Activated CD4-positive, alpha-beta T cell treated with anti-CD3 and anti-CD28 coated beads, Interleukin-2, amount 50 U/mL, for 1 hour (primary cell): Measurements from ENCODE around the gene DDX28.
A peak's percentile ranks its signal among the peaks of the same experiment; 100 is the strongest.
"Not testable (repeated sequence)": the region's sequence is repeated elsewhere in the genome, so short reads cannot be mapped to it uniquely, and the experiment has no call there.

Source experiments
- DNase-seq: peaks from one replicate; pipeline ENCODE4 v3.0.0-alpha.2; 2020

DDX28 gene

DNA sequence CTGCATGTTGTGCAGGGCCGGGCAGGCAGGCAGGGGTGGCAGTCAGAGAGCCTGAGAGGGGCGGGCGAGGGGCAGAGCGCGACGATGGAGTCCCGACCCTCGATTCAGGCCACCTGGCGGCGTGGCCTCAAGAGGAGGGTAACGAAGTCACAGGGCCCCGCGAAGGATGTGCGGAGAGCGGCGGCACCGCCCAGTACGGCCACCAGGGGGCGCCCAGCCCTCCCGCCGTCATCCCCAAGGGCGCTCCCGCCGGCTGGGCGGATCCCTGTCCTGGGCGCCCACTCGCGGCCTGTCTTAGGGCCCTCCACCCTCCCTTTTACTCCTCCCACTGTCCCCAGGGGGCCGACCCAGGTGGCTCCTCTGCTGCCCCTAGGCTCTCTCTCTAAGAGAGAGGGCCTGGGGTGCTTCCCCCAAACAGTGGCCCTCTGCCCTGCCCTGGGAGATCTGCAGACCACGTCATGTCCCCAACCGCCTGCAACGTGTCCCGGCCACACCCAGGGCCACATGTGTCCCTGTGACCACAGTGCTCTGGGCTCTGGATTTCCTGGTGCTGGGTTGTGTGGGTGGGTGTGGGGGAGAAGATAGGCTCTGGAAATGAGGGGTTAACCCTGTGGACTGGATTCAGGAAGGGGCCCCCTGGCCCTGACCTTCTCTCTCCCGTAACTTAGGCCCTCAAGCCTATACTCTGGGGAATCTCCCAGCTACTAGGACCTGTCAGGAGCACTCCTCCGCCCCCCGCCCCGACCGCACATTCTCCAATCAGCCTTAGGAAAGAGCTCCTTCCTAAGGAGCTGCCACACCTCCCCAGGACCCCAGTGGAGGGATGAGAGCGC, 29.6 kb downstream of the DDX28 start:
- DNase-seq: peak; percentile 76

DNA sequence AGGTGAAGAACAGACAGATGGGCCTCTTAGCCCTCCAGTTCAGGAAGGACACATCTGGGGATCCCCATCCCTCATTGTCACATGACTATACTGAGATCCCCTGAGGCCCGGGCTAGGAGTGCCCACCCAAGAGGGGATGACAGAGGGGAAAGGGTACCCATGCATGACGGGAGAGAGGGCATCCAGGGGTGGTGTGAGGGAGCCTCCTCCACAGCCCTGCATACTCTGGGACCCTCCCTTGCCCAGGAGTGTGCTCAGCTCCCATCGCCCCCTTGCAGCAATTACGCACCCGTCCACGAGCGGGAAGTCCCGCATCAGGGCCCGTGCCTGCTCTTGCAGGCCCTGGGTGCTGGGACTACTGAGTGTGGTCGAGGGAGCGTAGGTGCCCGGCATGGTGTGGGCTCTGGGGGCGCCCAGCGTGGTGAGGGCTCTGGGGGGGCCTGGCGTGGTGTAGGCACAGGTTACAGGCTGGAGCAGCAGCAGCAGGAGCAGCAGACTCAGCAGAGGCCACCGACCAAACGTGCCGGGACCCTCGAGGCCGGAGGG, 30.3 kb downstream of the DDX28 start:
- no peak for DNase-seq

DNA sequence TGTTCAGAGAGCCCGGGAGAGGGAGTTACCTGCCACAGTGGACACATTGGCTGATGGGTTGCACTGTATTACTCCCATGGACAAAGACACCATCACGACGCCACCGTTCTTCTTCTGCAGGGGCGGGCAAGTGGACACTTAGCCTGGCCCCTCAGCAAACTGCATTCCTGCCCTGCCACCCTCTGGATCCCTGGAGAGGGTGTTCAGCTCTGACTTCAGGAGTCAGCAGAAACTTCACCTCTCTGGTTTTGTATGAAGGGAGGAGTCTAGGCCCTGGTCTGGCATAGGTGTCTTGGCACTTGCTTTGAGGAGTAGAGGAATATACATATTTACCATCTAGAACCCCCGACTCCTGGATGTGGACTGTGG, 33.0 kb downstream of the DDX28 start:
- no peak for DNase-seq

DNA sequence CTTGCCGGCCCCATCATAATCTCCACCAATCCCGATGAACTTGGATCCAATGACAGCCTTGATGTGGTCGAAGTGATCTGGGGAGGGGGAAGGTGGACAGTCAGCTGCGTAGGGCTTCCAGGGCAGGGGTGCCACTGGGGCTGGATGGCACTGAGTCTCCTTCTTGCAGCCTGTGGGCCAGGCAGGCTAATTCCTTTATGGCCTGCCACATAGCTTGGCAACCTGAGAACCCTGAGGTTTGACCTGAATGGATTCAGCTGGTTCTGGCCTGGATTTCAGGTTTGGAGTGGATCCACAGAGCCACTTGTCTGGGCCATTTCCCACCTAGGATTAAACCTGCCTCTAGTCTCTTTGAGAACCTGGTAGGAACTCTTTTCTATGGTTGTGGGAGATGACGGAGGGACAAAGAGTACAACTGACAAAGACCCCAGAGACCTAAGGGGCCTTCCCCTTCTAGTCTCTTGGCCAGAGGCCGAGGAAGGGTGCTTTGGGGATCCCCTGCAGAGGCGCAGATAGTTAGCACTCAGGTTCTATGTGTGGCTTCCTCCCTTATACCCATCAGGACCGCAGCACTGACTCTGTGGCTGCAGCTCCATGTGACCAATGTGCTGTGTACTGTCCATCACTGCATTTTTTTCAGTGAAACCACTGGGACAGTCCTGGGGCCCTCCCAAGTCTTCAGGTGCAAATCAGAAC, 33.6 kb downstream of the DDX28 start:
- DNase-seq: no peak

DNA sequence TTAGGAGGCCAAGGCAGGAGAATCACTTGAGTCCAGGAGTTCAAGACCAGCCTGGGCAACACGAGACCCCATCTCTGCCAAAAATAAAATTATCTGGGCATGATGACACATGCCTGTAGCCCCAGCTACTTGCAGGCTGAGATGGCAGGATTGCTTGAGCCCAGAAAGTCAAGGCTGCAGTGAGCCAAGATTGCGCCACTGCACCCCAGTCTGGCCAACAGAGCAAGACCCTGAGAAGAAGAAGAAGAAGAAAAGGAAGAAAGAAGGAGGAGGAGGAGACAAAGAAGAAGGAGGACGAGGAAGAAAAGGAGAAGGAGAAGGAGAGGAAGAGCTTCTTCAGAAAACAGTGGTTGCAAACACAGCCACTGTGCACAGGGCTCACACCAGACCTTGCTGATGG, 34.4 kb downstream of the DDX28 start:
- DNase-seq: no peak

DNA sequence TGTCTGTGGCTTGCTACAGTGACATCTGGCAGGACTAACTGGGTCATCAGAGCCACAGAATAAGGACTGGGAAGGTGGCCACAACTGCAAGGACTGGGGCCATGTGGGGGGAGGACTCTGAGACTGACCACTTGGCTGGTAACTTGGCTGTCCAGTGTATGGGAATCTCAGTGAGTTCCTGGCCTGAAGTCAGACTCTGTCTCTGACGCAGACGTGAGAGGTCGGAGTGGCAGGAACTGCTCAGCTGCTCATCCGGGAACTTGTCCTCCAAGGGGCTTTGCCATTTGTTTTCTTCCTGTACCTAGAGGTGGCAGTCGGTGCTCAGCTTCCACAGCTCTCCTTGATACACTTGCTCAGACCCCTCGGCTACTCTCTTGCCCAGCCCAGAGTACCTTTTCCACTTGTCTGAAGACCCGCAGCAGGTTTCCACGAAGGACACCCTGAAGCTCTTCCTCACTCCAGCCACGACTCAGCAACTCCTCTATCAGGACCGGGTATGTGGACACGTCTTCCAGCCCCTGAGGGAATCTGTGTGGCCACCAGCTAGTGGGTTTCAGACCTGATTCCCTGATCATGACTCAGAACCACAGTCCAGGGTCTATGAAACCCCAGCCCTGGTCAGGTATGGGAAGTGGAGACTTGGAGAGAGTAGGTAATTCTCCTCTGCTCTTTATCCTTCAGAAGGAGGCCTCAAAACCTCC, 35.4 kb downstream of the DDX28 start:
- no peak for DNase-seq

DNA sequence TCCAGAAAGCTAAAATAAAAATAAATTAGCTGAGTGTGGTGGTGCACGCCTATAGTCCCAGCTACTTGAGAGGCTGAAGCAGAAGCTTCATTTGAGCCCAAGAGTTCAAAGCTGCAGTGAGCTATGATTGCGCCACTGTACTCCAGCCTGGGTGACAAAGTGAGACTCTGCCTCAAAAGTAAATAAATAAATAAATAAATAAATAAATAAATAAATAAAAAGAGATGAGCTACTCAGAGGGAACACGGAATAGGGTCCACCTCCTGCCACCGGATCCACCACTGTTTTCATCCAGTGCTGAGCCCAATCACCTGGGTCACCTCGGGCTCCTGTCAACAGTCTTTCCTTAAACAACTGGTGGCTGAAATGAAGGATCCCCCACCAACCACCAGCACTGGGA, 36.1 kb downstream of the DDX28 start:
- no peak for DNase-seq

DNA sequence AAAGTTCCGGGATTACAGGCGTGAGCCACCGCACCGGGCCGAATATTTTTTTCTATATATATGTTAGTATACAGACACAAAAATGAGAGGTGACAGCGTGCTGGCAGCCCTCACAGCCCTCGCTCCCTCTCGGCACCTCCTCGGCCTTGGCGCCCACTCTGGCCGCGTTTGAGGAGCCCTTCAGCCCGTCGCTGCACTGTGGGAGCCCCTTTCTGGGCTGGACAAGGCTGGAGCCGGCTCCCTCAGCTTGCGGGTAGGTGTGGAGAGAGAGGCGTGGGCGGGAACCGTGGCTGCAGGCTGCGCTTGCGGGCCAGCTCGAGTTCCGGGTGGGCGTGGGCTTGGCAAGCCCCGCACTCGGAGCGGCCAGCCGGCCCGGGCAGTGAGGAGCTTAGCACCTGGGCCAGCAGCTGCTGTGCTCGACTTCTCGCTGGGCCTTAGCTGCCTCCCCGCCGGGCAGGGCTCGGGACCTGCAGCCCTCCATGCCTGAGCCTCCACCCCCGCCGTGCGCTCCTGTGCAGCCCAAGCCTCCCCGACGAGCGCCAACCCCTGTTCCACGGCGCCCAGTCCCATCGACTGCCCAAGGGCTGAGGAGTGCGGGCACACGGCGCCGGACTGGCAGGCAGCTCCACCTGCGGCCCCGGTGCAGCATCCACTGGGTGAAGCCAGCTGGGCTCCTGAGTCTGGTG, 40.9 kb downstream of the DDX28 start:
- no peak for DNase-seq

DNA sequence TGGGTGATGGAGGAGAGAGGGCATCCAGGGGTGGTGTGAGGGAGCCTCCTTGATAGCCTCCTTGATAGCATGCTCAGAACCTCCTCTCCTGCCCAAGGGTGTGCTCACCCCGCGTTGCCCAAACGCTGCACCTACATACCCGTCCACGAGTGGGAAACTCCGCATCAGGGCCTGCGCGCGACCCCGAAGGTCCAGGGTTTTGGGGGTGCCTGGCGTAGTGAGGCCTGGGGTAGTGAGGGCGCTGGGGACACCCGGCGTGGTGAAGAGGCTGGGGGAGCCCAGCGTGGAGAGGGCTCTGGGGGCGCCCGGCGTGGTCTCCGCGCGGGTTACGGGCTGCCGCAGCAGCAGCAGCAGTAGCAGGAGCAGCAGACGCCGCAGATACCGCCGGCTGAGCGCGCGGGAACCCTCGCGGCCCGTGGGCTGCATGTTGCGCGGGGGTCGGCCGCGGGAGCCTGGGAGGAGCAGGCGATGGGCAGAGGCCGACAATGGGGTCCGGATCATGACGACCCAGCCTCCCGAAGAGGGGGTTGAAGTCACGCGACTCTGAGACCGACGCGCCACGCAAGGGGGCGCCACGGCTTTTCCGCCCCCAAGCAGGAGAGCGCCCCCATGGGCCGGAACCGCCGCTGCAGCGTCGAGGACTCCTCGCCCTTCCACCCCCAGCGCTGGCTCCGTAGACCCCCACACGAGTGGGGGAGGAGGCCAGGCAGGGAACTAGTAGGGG, 42.9 kb downstream of the DDX28 start, which contains the start of gene DPEP3:
DPEP3 (minus strand) TSS at position 545 of the 724 bp plus-strand sequence; CDS start at position 426, 119 bp downstream.
- no peak for DNase-seq

DNA sequence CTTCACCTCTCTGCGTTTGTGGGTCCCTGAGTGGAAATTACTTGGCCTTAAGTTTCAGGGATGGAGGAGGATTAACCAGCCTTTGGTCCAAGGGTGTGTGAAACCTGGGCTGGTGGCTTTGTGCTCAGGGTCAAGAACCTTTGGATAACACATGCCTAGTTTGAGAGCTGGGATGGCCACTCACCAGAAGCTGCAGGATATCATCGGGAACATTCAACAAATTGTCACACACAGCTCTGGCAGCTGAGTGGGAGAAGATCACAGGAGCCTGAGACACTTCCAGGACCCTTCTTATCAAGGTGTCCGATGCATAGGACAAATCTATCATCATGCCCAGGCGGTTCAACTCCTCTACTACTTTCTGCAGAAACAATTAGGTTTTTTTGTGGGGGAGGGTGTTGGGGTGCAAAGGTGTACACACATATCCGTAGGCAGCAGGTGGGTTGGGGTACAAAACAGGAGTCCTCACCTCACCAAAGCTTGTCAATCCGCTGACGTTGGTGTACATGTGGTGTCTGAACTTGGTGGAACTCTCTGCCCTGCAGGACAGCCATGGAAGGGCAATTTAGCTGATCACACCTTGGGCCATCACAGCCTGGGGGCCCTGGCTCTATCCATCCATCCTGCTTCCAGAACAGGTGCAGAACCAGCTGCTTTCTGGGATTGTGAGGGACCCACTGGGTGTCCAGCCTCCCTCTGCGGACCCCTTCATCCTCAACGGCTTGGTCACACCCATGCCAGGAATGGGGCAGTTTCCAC, 45.4 kb downstream of the DDX28 start:
- no peak for DNase-seq

DNA sequence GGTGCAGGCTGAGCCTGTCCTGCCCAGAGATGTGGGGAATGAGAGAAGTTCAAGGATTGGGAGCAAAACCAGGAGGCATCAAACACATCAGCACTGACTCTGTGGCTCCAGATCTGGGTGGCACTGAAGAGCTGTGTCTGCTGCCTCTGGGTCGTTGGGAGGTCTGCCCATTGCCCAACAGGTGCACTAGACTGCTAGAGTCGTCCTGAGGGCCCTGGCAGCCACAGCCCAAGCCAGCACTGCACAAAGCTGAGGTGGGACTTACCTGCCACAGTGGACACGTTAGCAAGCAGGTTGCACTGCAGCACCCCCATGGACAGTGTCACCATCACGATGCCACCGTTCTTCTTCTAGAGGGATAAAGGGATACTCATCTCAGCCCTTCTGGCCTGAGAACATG, 46.0 kb downstream of the DDX28 start:
- no peak for DNase-seq

DNA sequence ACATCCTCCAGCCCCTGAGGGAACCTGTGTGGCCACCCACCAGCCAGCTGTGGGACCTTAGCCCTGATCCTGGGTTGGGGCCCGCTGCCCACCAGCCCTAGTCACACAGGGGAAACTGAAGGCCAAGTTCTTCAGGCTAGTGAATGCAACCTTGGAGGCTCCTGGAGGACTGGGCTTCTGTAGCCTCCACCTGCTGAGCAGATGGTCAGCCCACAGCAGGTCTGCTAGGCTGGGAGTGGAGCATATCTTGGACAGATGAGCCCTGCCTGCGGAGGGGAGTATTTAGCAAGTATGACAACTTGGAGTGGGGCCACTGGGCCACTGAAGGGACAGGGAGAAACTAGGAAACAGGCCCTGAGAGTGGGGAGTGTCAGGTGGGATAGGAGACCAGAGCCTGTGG, 46.8 kb downstream of the DDX28 start:
- no peak for DNase-seq

DNA sequence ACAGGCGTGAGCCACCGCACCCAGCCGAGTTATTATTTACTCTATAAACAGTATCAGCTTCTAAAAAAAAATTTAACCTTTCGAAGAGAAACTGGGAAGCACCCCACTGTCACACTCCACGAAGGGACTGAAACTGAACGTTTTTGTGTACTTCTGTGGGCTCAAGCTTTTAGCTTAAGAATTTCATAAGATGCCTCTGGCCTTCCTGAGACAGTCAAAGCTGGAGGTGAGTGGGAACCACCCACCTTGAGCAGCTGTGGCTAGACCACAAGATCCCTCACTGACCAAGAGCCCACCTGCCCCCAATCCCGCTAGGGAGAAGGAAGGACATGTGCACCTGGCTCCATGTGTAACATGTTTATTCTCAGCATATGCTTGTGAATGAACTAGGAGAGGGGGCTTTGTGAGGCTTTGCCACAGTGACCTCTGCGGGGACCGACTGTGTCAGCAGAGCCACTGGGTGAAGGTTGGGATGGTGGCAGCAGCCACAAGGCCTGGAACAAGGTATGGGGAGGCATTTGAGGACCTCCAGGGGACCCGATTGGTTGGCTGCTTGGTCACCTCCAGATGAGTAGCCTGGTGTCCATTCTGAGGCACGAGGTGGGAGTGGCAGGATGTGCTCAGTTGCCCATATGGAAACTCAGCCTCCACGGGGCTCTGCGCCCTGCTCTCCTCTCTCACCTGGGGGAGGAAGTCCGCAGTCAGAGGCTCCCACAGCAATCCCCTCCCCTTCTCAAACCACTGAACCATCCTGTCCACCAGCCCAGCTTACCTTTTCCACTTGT, 47.5 kb downstream of the DDX28 start:
- no peak for DNase-seq

DNA sequence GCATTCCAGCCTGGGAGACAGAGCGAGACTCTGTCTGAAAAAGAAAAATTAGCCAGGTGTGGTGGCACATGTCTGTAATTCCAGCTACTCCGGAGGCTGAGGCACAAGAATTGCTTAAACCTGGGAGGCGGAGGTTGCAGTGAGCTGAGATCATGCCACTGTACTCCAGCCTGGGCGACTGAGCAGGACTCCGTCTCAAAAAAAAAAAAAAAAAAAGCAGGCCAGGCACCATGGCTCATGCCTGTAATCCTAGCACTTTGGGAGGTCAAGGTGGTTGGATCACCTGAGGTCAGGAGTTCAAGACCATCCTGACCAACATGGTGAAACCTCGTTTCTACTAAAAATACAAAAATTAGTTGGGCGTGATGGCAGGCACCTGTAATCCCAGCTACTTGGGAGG, 50.7 kb downstream of the DDX28 start:
- not testable (repeated sequence) for DNase-seq

DNA sequence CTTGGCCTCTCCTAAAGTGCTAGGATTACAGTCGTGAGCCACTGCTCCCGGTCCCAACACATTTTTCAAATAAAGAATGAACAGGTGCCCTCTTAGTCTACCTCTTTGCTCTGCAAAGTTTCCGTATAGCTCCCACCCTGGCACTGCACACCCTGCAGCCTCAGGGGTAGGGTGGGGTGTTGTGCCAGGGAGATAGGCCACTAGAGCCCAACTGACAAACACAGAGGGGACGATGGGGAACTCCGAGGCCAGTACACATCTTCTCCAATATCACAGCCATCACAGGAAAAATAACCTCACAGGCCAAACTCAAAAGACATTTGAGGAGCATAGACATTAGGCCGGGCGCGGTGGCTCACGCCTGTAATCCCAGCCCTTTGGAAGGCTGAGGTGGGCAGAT, 51.9 kb downstream of the DDX28 start:
- no peak for DNase-seq
